Hepatic stellate cell (primary cell): ENCODE data around the gene BCR.
A peak's percentile ranks its signal among the peaks of the same experiment; 100 is the strongest.

Source experiments
- DNase-seq: peaks from one replicate; pipeline ENCODE4 v3.0.0; 2011; ENCODE audit warnings: low spot score

The BCR gene

DNA sequence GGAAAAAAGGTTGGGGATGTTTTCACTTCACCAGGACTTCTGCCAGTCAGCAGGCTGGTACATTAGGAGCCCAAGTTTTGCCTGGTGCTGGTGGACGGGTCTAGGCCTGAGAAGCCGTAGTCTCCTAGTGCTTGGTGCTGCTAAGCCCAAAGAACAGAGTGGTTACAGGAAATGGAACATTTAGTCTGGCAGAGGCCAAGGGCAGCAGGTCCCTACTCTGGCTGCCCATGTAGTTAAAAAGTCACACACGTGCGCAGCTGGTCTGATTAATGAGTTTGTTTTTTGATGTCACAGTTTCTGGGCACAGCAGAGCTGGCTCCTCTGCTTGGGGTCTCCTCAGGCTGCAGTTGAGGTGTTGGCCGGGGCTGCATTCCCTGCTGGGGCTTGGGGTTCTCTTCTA, 20.6 kb downstream of the BCR start:
- DNase-seq: no peak

DNA sequence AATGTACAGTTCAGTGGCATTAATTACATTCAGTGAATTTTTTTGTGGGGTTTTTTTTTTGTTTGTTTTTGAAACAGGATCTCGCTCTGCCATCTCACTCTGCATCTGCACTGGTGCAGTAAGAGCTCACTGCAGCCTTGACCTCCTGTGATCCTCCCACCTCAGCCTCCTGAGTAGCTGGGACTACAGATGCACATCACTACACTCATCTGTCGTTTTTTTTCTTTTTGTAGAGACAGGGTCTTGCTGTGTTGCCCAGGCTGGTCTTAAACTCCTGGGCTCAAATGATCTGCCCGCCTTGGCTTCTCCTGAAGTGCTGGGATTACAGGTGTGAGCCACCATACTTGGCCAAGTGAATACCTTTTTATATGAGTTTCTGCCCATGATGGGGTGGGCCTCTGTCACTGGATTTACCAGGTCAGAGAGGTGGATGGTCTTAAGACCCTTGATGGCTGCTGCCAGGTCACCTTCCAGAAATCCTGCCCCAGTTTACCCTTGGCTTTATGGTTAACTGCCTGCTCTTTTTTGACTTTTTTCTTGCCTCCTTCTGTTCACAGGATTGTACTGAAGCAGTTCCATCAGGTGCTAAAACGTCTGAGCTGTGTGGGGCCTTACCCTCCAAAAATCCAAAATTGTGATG, 22.6 kb downstream of the BCR start:
- DNase-seq: no peak

DNA sequence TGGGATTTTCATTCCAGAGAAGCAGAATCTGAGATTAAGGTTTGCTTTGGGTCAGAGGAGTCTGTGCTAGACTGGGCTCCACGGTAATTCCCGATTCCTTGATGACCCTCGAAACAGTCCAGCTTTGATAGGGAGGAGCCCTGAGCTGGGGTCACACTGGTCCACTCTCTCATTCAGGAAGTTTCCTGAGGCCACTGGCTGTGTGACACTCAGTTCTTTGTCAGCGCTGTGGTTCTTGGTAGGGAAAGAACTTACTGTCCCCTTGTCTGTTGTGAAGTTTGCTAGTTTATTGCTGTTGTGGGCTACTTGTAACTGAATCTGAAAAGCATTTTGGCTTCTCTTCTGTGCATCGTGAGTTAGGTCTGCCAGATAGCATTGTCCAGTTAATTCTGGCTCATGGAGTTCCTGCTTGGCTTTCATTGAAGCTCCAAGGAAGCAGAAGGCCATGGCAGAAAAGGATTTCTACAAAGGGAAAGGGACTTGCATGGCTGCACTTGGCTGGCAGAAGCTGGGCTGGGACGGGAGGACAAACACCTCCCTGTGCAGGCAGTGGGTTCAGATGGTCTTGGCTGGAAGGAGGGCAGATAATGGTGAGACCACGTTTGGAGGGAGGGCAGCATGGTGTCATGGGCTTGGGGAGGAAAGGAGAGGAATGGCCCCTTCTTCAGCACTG, 23.3 kb downstream of the BCR start:
- no peak for DNase-seq

DNA sequence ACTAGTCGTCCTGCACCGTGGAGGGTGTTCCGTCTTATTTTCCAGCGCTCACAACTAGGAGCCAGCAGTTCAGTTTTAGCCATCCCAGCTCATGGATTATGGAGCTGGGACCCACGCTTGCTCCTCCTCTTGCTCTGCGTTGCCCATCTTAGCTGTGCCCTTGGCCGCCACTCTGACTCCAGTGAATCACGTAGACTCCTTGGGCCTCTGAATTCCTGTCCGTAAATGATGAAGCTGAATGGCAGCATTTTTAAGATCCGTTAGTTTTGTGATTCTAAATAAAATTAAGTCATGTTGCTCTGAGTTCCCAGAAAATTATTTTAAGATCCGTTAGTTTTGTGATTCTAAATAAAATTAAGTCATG, 23.8 kb downstream of the BCR start:
- DNase-seq: no peak

DNA sequence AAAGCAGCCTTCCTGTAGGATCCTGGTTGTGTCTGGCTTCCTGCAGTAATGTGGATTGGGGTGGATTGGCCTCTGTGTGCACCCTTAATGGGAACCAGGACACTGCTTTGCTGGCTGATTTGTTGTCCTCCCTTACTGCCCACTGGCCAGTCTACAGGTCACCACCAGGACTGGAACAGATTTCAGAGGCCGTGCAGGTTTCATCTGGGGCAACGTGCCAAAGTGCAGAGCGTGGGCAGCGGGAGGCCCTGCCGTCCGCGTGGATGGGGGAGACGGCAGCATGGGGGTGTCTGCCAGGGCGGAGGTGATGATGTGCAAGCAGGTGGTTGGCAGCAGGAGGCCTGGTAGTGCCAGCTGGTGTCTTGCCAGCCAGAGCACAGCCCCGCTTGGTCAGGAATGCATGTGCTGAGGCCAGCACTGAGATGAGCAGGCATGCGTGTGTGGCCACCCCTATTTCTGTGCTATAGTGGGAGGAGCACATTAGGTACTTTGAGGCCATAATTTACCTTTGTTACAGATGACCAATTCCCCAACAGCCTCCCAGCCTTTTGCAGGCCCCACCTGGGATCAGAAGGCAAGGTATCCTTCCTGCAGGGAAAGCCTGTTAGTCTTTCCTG, 24.3 kb downstream of the BCR start:
- no peak for DNase-seq

DNA sequence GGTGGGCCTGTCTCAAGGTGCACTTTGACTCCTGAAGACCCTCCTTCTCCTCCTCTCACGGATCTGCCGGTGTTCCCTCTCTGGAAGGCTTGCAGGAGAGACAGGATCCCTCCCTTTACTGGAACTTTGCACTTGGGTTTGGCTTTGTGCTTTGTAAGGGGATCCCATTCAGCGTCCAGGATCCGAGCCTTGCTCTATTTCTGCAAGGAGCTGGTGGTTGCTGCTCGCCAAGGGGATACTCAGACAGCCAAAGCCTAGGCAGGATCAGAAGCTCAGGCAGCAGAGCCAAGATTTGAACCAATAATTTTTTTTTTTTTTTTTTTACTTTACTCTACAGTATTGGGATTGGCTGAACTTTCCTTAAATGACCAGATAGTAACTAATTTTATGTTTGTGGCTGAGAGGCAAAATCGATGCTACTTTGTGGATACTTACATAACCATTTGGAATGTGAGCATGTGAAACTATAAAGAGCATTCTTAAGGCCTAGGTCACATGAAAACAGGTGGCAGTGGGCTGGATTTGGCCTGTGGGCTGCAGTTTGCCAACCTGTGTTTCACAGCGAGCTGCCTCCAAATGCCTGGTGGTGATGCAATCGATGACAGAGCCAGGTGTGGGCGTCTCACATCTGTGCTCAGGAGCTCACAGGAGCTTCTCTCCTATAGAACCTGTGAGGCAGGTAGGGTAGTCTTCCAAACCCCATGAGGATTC, 25.2 kb downstream of the BCR start:
- DNase-seq: no peak

DNA sequence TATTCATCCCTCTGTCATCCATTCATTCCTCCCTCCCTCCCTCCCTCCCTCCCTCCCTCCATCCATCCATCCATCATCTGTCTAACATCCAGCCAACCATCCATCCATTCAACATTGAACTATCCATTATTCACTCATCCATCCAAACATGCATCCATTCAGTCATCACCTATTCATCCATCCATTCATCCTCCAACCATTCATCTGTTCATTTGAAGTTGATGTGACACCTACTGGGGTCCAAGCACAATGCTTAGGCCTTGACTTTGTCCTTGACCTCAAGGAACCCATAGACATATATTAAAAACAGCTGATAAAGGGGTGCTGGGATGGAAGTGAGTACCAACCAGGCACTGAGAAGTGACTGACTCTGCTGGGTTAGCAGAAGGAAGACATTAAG, 26.6 kb downstream of the BCR start:
- DNase-seq: no peak

DNA sequence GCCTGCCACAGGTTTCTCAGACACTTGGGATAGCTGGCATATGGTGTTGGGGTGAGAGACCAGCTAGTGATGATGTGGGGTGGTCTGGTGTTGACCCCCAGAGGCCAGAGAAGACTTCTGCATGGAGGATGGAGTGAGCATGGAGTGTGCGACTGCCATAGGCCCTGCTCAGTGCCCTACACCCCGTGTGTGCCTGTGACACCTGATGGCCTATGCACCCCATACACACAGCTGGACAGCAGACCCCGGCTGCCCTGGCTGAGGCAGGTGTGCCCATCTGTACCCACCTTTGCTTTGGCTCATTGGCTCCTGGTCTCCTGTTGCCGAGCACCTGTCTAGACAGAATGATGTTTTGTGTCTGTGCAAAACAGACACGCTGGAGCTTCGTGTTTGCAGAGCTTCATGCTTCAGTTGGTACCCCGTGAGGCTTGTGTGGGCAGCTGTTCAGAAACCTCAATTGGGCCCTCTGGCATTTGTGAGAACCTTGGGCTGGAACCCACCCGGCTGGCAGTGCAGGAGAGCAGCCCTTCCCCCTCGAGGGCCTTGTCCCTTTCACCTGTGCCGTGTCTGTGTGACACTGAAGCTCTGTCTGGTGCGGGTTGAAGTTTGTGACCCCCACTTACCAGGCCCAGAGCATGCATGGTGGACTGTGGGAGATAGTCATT, 27.6 kb downstream of the BCR start:
- DNase-seq: no peak

DNA sequence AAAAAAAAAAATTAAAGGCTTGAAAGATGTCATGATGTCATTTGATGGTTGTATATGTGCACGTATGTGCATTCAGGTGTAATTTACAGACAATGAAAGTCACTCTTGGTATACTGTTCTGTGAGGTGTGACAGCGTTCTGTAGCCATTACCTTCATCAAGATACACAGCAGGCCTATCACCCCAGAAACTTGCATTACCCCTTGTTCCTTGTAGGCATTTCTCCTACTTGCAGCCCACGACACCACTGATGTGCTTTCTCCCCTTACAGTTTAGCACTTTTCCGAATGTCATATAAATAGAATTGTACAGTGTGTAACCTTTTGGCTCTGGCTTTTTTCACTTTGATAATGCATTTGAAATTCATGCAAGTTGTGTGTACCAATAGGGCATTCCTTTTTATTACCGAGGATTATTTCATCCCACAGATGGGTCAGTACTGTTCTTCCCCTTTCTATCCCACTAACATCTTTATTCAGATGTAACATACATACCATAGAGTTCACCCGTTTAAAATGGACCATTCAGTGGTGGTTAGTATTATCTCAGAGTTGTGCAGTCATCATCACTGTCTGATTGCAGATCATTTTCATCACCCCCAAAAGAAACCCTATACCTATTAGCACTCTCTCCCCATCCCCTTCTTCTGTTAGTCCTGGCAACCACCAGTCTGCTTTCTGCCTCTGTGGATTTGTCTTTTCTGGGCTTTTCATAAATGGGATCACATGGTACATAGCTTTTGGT, 30.3 kb downstream of the BCR start:
- no peak for DNase-seq

DNA sequence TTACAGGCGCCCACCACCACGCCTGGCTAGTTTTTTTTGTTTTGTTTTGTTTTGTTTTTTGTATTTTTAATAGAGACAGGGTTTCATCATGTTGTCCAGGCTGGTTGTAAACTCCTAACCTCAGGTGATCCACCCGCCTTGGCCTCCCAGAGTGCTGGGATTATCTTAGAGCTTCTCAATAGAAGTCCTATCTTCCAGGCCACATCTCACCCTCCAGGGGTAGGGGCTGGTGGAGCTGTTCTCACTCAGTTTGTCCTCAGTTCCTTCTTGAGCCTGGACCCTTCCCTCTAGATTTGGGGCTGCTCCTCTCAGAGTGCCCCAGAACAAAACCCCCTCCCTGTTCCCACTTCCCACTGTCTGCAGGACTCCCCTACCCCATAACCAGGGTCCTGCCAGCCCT, 31.3 kb downstream of the BCR start:
- DNase-seq: no peak

DNA sequence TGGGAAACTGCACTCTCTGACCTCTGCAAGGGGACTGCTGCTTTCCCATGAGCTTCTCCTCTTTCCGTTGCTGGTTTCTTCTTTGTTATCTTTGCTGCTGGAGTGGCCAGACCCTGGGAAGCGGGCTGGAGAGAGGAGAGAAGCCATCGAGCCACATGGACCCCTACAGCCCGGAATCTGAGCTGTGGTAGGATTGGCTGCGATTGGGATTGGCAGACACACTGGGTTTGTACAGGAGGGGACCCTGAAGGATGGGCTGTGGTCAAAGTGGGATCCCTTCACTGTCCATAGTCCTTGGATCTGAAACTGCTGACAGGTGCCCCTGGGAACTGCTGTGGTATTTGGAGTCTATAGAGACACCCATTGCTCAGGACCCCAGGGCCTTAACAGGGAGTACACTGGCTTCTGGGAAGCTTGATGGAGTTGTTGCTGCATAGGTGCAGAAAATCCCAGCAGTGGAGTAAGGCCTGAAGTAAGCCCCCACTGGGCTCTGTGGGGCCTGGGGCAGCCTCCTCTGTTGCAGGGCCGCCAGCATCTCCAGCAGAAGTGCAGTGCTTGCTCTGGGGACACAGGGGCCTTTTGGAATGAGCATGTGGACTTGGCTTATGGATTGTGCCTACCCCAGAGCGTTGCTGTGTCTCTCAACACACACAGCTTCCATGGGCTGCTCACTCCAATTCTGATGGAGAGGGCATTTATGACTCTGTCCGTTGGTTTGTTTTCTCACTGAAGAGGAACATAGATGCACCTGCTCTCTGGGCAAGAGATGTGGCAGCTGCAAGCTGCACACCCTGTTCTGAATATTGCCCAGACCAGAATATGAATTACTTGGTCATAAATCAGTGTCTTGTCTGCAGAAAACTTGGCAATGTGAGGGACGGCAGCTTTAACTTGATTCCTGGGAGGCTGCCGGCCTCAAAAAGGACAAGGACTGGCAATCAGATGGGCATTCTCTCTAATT, 32.0 kb downstream of the BCR start:
- DNase-seq: no peak

DNA sequence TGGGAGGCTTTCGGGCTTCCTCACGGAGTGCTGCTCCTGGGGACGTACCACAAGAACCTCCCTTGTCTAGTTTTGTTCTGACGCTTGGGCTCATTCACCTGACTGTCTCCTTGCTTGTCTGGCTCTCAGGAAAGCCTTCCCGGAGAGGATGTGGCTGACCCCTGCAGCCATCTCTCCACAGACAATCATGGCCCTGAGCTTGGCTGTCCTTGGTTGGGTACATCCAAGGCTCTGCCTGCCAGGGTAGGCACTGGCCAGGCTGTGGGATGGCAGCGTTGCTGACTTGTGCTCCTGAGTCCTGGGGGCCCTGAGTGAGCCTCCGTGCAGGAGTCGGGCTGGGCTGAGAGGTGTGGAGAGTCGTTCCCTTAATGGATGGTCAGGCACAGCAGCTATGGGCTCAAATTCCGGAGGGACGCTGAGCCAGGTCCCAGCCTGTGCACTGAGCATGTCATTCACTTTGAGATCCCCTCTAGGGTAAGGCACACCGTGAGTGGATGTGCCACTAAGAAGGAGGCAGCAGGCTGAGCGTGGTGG, 32.8 kb downstream of the BCR start:
- no peak for DNase-seq

DNA sequence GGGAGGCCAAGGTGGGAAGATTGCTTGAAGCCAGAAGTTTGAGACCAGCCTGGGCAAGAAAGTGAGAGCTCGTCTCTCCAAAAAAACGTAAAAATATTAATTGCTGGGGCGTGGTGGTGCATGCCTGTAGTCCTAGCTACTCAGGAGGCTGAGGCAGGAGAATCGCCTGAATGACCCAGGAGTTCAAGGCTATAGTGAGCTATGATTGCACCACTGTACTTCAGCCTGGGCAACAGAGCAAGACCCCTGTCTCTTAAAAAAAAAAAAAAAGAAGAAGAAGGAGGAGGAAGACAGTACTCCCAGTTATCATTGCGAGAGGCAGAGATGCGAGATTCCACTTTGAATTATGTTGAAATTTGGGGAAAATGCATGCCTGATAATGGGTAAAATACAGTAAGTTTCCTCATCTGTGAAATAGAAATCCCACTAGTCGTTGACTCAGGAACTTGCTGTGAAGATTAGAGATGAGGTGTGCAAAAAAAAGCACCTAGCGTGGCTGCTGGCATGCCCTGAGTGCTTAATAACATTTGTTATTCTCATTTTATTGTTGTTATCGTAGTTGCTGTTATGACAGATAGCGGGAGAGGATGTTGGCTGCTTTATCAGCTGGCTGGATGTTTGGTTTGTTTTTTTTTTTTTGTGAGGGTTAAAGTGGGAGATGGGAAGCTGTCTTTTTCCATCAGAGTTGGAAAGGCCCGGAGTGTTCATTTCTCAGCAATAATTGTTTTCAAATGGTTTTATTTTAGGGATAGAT, 33.4 kb downstream of the BCR start:
- DNase-seq: no peak

DNA sequence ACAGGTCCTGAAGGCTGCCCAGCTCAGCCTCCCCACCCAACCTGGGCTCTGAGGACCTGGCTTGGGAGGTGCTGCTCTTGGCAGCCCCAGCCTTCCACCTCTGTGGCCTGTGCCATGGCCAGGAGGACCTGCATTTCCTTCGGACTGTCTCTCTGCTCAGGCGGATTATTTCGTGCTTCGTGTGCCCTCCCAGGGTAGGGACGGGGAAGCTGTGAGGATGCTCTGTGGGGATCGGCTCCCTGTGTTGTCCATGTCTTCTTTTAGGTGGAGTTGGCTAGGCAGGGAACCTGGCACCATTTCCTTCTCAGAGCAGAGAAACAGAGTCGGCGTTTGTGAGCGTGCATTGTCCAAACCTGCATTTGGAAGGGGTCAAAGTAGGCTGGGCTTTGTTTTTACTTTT, 34.1 kb downstream of the BCR start:
- no peak for DNase-seq

DNA sequence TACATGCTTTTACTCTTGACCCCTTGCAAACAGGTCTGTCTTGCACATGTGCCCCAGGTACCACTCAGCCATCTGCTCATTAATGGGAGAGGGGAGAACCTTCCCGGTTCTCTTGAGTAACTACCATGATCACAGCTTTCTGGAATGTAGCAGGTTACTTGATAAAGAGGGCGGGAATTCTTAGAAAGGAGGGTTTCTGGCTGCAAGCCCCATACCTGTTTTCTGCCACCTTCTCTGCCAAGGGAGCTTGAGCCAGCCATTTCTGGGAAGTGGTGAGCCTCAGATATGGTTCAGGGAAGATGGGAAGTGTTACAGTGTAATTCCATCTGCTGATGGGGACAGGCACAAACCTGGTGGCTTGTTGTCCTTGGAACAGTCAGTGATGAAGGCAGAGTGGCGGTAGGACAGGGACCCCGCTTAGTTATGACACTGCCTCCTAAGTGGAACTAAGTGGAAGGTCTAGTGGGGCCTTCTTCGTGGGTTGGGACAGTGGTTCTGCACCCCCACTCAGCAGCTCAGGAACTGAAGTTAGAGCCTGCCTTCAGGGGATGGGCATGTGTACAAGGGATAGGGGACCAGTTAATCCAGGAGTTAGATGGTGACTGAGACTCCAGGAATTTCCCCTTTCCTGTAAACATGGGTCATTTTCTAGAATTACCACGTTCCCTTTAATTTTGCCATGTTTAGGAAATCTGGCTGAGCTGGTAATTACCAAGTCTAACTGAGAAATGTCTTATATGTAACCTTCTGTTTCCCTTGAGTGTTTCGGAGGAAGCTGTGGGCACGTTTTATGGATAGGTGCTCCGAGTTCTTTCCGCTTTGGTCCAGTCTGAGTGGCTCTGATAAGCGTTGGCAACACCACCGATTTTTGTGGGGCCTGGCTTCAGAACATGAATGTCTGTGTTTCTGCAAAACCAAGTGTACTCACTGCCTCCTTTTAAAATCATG, 35.3 kb downstream of the BCR start:
- peak; percentile 30 for DNase-seq

DNA sequence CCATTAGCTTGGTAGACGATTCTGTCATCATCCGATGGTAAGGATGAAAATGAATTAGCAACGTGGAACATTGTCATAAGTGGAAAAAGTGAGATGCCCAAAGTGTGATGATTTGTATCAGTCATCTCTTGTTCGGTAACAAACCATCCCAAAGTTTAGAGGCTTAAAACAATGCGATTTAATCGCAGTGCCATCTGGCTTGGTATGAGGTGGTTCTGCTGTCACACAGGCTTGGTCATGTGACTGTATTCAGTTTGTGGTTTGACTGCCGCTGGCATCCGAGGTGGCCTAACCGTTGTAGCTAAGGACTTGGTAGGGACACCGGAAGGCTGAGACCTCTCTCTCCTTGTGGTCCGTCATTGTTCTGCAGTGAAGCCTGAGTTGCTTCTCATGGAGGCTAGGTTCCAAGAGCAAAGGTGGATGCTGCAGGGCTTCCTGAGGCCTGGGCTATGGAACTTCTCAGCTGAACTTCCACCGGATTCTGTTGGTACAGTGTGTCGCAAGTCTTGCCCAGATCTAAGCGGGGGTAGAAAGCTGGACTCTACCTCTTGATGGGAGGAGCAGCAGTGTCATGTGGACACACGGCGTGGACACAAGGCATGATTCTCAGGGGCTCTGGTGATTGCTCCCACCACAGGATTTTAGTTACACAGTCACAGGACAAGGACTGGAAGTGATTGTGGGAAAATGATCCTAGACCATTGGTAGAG, 36.3 kb downstream of the BCR start:
- no peak for DNase-seq

DNA sequence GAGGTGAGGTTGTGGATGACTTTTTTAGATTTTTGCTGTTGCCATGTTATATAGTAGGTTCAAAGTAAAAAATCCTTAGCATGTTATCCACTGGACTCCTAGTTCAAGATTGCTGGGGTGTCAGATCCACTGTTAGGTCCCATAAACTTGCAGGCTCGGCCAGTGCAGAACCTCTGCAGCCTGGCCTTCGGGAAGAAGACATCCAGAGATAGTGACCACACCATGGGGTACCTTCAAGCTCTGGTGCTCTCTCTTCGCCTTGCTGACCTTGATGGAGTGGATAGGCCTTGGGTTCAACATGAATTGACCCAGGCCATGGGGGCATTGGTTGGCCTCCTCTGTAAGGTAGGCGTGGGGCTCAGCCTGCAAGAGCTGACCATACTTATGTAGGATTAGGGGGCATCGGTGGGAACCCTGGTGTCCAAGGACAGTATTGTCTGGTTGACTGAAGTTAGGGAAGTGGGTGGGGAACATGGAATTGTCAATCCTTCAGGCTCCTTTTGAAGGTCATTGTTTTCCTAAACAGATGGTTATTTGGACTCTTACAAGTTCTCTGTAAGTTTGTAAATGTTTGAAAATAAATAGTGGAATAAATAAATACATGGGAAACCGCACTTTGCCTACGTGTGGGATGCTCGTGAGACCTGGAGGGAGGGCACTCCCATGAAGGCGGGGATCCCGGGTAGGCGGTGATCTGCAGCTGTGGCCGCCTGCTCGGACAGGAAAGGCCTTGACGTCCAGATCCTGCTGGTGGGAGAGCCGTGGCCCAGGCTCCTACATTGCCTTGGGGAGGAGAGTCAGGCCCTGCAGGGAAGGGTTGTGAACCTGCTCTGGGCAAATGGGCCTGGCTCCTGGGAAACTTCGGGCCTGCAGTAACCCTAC, 37.1 kb downstream of the BCR start:
- DNase-seq: no peak
